ENCODE measurements around the gene CLPSL2.

- TF ChIP-seq REST (IDR thresholded peaks at IDR 0.05; ENCODE audit: insufficient read depth in 1 of 2, low read depth in 2 of 2, low read length in 2 of 2): no peak
- TF ChIP-seq POLR2AphosphoS5 (IDR thresholded peaks at IDR 0.05; ENCODE audit: low read depth, low read length): no peak
Observed at GRCh38 chr6:35765739-35766138, 10.7 kb upstream of the CLPSL2 start.
